ENCODE data around the gene STIP1.

The STIP1 gene

DNA sequence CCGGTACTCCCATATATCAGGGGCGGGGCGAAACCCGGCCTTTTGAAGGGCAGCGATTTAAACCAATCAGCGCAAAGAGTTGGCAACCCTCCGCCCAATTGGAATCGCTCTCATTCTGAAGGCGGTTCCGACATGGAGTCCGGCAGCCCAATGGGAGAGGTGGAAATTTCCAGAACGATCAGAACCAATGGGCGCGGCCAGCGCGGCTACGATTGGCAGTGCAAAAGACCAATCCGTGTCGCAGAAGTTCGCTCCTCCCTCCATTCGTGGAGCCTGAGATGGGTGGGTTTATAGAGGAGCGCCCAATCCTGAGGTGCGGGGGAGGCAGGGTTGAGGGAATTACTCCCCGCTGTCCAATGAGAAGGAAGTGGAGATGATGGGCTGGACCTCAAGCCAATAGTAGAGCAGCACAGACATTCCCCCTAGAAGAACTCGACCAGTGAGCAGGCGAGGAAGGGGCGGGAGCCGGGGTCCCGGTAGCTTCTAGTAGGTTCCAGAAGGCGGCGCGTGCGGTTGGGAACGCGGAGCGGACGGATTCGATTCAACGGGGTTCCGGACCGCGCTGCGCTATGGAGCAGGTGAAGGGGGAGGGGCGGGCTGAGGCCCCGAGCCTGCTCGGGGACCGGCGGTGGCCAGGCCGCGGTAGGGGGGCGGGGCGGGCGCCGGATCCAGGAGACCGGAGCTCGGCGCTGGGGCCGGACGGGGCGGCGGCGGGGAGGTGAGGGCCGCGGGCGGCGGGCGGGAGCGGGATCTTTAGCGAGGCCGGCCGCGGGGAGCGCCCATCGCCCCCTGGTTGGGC is at the start of gene STIP1:
Gene STIP1 (plus strand): TSS at position 479 of the 799 bp plus-strand sequence. CDS start 91 bp downstream, at position 570.
- peak; percentile 100 for DNase-seq (ENCODE audit: low read depth)

DNA sequence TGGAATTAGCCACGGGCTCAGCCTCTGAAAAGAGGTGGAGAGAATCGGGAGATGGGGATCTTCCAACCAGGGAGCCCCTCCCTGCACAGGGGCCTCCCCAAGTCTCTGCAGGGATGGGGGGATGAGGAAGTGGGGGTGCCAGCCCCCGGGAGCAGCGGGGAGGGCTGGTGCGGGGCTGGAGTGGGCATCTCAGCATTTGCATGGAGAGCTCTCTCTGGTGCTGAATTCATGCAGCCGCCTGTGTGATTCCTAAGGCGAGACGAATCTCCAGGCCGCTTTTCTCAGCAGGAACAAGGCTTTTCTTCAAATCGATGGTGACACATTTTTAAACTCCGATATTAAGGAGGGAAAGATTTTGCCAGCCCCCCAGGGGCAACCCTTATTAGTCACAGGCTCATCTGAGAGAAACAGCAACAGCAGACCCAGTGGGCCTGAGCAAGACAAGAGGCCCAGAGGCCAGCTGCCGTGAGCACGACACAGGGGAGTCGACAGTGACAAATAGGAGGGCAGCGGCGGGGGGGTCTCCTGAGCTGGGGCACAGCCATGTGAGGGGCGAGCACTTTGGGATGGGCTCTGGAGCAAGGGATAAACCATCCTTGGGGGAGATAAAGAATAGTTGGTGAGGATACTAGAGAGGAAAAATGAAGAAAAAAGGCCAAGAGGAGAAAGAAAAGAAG is 49.1 kb upstream of the STIP1 start:
- no peak for DNase-seq (ENCODE audit: low read depth)

DNA sequence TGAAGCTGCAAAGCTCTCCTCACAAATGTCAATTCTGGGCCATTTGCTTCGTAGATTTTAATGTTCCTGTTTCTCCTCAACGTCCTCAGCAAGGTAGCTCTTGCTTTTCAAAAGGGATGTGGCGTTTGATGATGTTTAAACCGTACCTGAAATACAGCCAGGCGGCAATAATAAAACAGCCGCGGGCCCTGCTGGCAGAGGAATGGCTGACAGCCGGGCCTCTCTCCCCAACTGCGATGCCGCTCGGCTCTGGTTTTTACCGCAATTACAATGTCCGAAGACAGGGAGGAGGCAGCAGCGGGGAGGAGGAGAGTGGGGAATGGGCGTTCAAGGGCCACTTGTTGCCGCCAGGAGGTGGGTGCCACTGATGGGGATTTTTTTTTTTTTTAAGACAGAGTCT is 47.6 kb upstream of the STIP1 start:
- DNase-seq (ENCODE audit: low read depth) = no peak

DNA sequence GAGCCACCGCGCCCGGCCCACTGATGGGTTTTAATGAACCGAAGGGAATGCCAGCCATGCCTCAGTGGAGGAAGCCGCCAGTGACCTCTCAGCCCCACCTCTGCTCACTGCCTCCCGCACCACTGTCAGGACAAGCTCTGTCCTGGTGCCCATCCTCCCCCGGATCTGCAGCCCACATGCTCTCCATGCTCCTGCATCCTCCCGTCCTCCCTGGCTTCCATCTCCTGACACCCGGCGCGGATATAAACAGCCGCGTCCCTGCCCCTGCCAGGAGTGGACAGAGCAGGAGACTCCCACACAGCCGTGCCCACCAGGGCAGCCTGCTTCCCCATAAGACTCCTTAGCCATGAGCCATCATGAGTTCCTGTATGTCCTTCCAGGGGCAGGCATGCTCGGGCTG is 46.9 kb upstream of the STIP1 start:
- no peak for DNase-seq (ENCODE audit: low read depth)

DNA sequence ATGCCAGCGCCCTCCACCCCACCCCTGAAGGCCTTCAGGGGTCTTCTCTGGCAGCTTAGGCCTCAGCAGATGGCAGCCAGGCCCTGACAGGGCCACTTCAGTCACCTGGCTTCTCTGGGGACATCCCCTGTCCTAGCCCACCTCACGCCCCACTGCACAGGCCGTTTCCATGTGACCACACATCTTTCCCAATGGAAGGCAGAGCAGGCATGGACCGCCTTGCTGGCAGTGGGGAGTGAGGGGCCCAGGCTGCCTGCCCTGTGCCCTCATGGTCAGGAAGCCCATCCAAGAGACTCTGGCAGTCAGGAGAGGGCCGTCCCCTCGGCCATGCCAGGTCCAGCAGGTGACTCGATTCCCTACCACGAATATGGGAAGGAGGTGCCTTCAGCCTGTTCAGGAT is 45.9 kb upstream of the STIP1 start:
- DNase-seq (ENCODE audit: low read depth) = no peak

DNA sequence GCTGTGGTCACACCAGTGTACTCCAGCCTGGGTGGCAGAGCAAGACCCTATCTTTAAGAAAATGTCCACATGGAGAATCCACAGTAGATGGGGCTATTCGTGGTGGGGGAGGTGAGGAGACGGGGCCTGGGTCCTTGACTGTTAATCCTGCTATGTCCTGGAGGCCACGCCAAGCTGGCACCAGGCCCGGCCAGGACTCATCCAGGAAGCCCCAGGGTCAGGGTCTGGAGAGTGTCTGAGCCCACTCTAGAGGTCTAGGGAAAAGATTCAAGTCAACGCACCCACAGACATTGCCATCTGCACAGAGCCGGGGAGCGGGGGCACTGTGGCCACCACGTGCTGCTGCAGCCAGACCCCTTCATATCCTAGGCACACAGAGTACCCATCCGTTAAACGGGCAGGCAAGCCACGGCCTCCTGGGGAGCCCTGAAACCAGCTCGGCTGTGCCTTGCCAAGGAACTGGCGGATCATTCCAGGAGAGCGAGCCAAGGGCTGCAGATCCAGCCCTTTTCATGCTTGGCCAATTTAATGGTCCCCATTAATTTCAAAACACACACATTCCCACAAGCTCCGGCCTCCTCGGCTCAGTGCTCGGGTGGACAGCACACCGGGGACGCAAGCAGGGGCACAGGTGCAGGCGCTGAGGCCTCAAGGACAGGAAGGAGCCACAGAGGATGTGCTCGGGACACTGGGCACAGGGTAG is 44.7 kb upstream of the STIP1 start:
- DNase-seq (ENCODE audit: low read depth) = no peak

DNA sequence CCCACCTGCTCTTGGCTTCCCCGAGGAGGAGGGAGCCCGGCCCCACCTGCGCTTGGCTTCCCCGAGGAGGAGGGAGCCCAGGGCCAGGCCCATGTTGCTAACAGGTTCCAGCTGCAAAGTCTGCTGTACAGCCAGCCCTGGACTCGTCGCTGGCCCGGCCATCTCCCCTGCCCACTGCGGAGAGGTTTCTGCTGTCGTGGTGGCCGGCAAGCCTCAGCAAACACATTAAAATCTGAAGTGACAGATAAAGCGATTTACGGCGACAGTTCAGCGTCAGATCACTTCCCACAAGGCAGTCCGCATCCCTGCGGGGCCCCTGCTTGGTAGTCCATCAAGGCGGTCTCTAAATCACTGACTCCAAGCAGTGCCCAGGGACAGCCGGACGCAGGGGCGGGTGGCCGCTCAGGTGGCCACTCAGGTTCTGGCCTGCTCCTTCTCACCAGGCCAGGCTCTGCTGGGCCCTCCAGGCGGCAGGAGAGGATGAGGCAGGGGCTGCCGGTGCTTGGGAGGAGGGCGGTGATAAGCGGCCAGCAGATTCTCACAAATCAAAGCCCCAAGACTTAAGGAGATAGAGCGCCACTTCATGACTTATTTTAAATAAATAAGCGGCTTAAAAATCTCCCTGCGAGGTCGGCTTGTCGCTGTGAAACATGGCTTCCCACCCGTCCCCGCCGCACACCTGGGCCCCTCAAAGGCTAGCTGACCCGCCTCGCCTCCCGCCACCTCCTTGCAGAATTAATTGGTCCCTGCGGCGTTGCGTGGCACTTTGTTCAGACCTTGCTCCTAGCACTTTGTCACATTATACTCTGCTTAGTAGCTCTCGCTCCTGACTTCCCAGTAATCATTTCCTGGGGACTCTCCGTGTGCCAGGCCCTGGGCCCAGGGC is 41.1 kb upstream of the STIP1 start:
- no peak for DNase-seq (ENCODE audit: low read depth)

DNA sequence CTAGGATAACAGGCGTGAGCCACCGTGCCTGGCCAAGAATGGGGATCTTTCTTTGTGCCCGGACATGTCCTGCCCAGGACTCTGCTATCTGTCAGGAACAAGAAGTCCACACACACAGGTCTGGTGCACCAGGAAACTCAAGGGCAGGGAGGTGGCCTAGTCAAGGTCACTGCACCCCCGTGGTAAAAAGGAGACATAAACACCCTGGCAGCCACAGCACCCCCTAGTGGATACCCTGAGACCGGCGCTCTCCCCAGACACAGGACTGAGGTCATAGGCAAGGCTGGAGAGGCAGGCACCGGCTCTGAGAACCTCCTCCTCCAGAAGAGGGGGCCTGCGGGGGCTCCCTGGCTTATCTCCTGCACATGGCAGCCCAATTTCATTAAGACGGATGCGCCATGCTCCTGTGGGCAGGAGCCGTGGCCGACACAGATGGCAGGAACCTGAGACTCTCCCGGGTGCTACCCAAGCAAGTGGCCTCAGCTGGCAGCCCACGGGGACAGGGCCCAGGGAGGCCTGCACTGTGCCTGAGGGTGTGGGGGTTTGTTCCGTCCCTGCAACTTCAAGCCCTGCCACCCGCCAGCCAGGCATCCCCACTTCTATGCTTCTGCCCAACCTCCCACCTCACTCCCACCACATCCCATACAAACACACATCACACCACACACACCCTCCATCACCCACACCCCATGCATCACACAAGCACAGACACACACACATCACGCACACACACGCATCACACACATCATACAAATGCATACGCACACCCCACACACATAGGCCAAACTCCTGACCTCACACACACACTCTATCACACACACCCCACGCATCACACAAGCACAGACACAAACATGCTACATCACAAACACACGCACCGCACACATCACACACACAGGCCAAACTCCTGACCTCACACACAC is 39.7 kb upstream of the STIP1 start:
- no peak for DNase-seq (ENCODE audit: low read depth)

DNA sequence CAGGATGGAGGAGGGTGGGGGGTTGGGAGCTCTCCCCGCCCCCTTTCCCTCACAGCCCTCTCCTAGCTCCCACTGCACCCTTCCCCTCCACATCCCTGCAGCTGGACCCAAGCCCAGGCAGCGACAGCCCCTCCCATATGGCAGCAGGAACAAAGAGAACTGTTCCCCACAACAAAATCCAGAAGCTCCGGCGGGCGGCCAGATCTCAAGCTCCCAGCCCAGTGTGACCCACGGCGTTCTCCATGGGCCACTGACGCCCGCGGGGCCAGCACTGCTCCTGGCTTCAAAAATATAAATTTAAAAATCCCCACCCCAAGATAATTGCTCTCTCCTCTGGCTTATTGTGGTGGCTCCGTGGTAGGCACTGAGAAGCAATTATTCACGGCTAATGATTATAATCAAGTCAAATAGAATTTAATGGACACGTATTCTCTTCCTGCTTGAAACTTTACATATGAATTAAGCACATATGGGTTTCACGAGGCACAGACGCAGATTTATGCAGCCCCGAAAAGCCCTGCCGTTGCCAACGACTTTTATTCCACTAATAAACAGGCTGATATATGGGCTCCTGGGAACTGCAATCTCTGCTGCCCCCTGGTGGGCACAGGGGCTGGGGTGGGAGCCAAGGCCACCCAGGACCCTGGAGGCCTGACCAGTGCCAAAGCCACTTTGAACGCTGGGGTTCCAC is 37.6 kb upstream of the STIP1 start:
- DNase-seq (ENCODE audit: low read depth) = peak; percentile 48

DNA sequence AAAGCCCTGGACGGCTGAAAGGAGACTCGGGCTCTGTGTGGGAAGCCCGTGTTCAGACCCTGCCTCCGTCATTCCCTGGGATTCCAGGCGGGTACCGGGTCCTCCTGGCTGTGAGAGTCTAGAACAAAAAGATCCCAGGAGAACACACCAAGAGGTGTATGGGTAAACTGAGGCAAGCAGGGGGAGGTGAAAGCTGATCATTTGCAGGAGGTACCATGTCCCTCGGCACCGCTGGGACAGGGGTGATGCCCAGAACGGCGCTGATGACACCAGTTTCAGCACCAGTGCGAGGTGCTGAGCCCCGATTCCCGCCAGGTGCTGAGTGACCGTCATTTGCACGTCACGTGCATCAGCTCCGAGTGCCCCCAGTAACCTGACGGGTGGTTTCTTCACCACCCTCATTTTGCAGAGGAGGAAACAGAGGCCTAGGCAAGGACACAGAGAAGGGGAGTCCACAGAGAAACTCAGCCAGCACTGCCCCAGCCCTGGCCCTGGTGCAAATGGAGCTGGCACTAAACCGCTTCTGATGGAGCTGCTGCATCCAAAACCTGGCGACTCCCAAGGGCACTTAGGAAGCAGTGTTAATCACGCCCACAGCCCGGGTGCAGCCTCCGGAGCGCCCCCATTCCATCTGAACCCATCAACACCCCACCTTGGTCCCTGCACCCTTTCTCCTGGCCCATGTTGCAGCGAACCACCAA is 36.9 kb upstream of the STIP1 start:
- DNase-seq (ENCODE audit: low read depth) = no peak

DNA sequence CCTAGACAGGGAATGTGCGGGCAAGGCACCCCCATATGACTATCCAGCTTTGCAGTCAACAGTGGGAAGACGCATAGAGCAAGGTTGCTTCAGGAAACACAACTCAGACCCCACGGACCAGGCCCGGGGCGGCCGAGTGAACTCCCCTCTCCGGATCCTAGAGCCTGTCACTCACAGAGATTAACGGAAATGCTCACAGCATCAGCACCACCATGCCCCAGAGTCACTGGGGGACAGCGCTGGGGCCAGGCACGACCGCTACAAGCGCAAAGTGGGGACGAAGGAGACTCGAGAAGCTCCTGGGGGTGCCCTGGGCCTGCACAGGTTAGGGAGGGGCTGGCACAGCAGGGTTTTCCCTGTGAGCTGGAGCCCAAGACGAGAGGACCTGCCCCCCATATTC is 35.9 kb upstream of the STIP1 start:
- no peak for DNase-seq (ENCODE audit: low read depth)

DNA sequence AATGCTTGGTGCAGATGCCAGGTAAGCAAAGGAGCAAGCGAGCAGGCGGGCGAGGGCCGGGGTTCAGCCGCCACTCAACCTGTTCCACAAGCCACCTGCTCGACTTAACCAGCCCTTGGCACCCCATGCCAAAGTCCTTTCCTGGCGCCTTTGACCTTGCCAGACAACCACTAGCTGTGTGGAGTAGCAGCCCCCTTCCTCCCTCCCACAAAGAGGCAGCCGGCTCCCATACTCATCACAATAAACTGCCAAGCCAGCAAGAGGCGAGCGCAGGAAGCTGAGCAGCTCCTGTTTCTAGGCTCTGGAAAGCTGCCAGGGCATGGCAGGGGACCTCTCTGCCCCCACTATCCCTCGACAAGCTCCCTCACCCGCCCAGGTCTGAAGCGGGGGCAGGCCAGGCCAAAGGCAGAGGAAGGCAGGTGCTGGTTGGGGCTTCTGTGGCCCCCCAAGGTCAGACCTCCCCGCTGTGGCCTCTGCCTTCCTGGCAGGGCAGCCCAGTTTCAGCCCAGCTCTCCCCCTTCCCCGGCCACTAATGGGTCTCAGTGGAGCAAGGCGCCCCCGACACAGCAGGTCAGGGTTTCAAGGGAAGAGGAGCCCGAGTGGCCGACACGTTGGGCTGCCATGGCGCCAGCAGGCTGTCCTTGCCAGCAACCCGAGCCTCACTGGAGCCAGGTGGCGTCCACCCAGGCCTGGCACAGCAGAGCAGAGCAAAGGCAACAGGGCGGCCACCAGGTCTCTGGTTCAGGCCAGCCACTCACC is 35.3 kb upstream of the STIP1 start:
- no peak for DNase-seq (ENCODE audit: low read depth)

DNA sequence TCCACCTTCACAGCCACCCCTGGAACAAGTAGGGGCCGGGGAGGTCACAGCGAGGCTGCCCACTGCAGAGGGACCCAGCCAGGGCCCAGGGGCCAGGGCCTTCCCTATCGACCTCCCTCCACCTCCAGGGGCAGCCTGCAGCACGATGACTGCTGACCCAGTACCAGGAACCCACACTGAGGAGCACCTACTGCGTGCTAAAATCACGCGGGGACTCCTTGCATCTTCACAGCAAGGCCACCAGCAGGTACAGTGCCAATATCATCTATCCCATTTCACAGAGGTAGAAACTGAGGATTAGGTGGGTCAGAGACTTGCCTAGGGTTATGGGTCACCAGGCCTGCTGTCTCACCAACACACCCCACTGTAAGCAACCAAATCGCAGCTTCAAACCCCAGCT is 34.6 kb upstream of the STIP1 start:
- DNase-seq (ENCODE audit: low read depth) = no peak

DNA sequence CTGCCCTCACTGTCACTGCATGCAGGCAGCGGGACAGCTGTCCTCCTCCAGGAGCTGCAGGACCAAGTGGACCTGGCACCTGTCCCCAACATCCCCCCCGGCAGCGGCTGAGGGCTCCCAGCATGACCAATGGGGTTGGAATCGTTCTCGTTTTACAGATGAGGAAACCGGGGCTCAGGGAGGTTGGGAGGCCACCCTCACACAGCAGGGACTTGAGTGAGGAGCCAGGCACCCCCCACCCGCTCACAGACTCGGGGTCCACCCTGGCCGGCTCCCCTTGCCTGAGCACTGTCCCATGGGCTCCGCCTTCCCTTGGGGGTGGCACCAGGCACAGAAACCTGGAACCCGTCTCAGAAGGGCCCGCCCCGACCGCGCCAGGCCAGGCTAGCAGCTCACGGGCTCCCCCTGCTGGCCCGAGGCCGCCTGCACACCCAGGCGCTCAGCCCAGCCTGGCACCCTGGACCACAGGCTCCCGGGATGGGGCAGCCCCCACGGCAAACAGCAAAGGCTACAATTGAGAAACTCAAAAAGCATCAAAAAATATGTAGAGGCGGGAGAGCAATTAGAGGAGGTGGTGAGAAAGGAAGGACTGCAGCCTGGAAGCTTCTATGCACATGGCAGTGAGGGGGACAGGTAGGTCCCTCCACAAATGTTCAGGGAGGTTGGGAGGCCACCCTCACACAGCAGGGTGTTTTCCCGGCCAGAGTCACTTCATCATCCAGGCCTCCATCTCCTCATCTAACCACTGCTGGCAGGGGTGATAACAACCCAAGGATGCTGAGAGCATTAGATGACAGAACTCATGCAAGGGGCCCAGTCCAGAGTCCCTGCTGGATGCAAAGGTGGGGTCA is 32.9 kb upstream of the STIP1 start:
- DNase-seq (ENCODE audit: low read depth) = no peak

DNA sequence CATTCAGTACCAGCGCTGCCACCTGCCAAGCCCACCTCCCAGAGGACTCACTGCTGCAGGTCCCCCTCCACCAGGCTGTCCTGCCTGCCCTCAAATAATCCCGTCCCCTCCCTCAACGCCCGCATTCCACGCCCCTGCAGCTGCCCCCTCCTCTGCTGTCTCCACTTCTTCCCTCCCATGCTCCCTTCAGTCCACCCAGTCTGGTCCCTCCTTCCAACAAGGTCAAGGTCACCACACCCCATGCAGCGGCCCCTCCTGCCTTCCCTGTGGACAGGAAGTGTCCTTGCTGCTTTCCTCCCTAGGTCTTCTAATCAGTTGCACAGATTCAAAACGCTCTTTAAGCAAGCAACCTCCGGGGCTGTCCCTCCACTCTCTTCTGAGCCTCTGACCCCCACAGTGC is 32.2 kb upstream of the STIP1 start:
- no peak for DNase-seq (ENCODE audit: low read depth)

DNA sequence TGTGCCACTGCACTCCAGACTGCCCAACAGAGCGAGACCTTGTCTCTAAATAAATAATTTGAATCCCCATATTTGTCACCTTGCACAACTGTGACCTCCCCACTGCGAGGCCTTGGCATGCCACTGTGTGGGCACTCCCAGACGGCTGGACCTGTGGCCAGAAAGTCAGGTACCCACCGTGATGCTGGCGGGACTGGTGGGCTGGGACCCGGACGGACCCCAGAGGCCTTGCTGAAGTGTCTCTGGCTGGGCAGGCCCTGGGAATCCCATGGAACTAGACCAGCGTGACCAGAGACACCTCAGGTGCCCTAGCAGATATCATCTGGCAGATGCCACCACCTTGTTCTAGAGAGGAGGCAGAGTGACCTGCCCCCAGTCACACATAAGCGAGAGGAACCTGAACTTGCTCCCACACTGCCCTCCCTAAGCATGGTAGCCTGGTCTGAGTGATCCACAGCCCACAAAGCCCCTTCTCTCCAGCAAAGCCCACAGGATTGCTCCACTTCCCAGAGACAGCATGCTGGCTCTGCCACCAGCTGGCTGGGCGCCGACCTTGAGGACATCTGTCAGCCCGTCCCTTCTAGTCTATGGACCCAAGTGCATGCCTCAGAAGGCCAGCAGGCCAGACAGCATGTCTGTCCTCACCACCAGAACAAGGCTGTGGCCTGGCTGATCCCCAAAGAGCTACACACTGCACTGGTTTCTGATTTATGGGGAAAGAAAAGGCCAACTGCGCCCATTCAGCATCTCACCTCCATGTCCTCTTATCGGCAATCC is 29.5 kb upstream of the STIP1 start:
- no peak for DNase-seq (ENCODE audit: low read depth)
